Activated naive CD4-positive, alpha-beta T cell treated with anti-CD3 and anti-CD28 coated beads, Interleukin-2, amount 10 ng/mL, durations not matched to agents 7 days and 5 days (primary cell): ENCODE data around the gene STK39.

ENCODE experiments used
- CTCF ChIA-PET: fragments of 350-600 bp; sonication (Branson Sonifier 250); formaldehyde crosslinking; loops from one replicate; lab custom pipeline; 2021; ENCODE audit warnings: antibody characterized with exemption; lab: Charles Lee
- DNase-seq: peaks from one replicate; pipeline ENCODE4 v3.0.0-alpha.2; 2020
- H3K27ac Mint-ChIP-seq: one replicate; pipeline ENCODE4 v1.8.0; 2021; ENCODE audit warnings: mild to moderate bottlenecking, moderate library complexity, mixed read lengths
- H3K27me3 Mint-ChIP-seq: one replicate; pipeline ENCODE4 v1.8.0; 2021; ENCODE audit warnings: mild to moderate bottlenecking, mixed read lengths
- H3K36me3 Mint-ChIP-seq: one replicate; pipeline ENCODE4 v1.8.0; 2021; ENCODE audit warnings: mixed read lengths
- H3K4me1 Mint-ChIP-seq: one replicate; pipeline ENCODE4 v1.8.0; 2021; ENCODE audit warnings: mixed read lengths
- H3K4me3 Mint-ChIP-seq: one replicate; pipeline ENCODE4 v1.8.0; 2021; ENCODE audit warnings: mild to moderate bottlenecking, moderate library complexity, mixed read lengths
- H3K9me3 Mint-ChIP-seq: one replicate; pipeline ENCODE4 v1.8.0; 2021; ENCODE audit warnings: mixed read lengths

The STK39 gene

DNA sequence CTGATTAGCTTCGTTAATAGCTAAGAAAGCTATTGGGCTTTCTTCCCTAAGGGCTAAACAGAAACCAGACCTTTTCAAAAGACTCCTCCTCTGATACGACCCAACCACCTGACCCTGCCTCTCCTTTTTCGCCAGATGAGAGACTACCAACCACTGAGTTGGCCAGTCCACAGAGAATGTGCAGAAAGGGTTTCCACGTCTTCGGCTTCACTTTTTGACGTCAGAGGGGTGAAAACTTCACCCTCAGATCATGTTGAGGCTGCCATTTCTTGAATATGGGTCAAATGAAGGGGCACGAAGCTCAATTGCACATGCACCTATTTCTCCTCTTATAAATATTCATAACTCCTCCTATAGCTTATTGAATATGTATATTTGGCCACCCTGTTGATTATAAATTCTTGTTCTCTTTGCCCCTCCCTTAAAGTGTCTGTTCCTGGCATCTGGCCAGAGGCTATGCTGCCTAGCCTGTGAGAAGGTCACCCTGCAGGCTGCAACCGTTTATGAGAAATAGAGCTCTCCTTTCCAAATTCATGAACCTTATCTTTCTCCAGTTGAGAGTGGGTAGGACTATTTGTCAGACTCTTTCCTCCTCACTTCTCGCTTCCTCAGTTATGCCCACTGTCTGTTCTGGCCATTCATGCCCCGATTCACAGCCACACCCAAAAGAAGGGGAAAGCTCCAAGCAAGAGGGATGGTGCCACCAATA is 301.6 kb downstream of the STK39 start:
- Mint-ChIP-seq H3K27me3 (peaks cover 4% of the 10 kb centered on the region), H3K4me3 (no peak overlapping the region), H3K27ac (no peak overlapping the region), H3K4me1 (no peaks in the 10 kb centered on the region), H3K36me3 (no peaks in the 10 kb centered on the region), H3K9me3 (no peaks in the 10 kb centered on the region)
- CTCF ChIA-PET, result interaction anchor here (1.1 kb wide), 1 partner anchor 19 kb away, joined by 4 read pairs; no protein-coding TSS in a partner anchor
- DNase-seq, result no peak

DNA sequence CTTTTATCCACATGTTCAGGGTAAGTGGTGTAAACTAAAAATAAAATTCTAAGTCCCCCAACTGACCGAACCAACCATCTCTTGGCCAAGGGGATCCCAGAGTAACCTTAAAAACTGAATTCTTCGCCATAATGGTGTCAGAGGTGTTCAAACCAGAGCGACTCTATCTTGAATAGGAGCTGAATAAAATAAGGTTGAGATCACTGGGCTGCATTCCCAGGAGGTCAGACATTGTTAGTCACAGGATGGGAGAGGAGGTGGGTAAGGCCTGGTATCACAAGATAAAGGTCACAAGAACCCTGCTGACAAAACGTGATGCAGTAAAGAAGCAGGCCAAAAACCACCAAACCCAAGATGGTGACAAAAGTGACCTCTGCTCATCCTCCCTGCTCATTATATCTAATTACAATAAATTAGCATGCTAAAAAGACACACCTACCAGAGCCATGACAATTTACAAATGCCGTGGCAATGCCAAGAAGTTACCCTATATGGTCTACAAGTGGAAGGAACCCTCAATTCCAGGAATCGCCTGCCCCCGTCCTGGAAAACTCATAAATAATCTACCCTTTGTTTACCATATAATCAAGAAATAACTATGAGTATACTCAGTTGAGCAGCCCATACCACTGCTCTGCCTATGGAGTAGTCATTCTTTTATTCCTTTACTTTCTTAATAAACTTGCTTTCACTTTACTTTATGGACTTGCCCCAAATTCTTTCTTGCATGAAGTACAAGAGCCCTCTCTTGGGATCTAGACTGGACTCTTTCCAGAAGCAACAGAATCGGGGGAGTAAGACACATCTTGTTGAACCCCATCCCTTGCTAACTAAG is 302.4 kb downstream of the STK39 start:
- Mint-ChIP-seq H3K4me1 (no peaks in the 10 kb centered on the region), H3K27ac (no peak overlapping the region), H3K36me3 (no peaks in the 10 kb centered on the region), H3K9me3 (no peaks in the 10 kb centered on the region), H3K4me3 (no peak overlapping the region), H3K27me3 (peaks cover 4% of the 10 kb centered on the region)
- CTCF ChIA-PET, result no interaction called here
- no peak for DNase-seq

DNA sequence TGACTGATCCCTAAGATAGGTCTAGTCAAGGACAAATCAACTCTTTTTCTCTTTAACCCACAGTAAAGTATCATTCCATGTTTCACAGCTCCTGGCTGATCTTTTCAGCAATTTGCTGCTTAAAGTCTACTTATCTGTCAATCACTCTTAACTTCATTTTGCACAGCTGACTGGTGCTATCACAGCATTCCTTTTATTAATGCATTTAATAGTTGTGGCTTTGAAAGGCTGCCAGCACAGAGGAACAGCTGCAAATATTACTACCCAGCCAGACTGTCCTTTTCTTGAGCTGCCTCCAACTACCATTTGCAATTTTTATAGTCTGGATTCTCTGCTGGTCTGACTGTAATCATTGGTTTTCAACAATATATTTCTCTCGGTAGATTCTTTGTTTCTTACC is 303.5 kb downstream of the STK39 start:
- Mint-ChIP-seq H3K4me3 (no peak overlapping the region), H3K4me1 (no peaks in the 10 kb centered on the region), H3K27ac (no peak overlapping the region), H3K27me3 (peaks cover 4% of the 10 kb centered on the region), H3K9me3 (no peaks in the 10 kb centered on the region), H3K36me3 (no peaks in the 10 kb centered on the region)
- DNase-seq, result no peak
- CTCF ChIA-PET, result no interaction called here

DNA sequence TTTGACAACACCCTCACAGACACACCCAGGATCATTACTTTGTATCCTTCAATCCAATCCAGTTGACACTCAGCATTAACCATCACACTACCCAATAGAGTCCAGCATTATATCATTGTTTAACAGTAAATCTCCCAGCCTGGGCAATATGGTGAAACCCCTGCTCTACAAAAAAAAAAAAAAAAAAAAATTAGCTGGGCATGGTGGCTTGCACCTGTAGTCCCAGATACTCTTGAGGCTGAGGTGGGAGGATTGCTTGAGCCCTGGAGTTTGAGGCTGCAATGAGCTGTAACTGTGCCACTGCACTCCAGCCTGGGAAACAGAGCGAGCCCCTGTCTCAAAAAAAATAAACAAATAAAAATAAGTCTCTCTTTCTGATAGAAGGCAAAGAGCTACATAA is 304.0 kb downstream of the STK39 start:
- Mint-ChIP-seq H3K36me3 (no peaks in the 10 kb centered on the region), H3K4me3 (no peak overlapping the region), H3K27me3 (peaks cover 4% of the 10 kb centered on the region), H3K4me1 (no peaks in the 10 kb centered on the region), H3K27ac (no peak overlapping the region), H3K9me3 (no peaks in the 10 kb centered on the region)
- CTCF ChIA-PET, result no interaction called here
- no peak for DNase-seq

DNA sequence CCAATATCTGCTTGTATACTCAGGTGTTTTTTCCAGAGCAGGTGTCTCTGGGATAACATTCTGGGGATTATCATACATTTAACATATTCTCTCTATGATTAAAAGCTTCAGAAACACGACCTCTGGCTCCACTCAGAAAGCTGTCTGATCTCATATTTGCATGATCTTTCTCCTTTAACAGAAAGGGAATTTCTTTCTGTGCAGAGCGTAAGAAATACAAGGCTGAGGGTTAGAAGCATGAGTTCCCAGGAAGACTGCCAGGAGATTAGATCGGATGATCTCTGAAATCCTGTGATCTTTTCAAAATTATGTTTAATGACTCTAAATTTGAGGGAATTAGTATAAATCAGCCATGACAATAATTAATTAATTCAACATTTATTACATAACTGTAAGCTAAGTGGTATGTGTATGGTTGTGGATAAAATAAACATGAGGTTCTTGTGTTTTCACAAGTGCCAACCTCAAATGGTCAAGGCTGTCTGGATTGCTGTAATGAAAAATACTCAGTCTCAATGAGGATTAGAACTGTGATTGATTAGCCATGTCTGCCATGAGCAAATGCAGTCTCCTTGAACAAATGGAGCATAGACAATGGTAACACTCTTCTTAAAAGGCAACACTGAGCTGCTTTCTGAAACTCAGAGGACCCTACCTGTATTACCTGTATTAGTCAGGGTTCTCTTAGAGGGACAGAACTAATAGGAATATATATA is 304.9 kb downstream of the STK39 start:
- no peaks in the 10 kb centered on the region for H3K4me1 Mint-ChIP-seq
- no peak overlapping the region for H3K4me3 Mint-ChIP-seq
- peaks cover 4% of the 10 kb centered on the region for H3K27me3 Mint-ChIP-seq
- CTCF ChIA-PET, result no interaction called here
- H3K27ac Mint-ChIP-seq, result no peak overlapping the region
- H3K36me3 Mint-ChIP-seq, result no peaks in the 10 kb centered on the region
- H3K9me3 Mint-ChIP-seq, result no peaks in the 10 kb centered on the region
- no peak for DNase-seq

DNA sequence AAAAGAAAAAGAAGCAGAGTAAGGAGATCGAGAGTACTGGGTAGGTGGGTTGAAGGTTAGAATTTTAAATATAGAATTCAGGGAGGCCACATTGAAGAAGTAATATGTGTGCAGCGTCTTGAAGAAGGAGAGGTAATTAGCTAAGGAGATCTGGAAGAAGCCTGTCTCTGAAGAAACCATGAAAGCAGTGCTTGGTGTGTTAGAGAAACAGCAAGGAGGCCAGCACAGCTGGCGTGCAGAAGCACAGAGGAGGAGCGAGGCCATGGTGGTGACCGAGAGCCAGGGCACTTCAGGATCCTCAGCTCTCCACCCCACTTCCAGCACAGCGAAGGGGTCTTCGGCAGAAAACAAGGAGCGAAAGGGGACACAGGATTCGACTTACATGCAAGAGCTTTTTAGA is 305.8 kb downstream of the STK39 start:
- no peaks in the 10 kb centered on the region for H3K36me3 Mint-ChIP-seq
- no peaks in the 10 kb centered on the region for H3K9me3 Mint-ChIP-seq
- no peak for DNase-seq
- no peaks in the 10 kb centered on the region for H3K4me1 Mint-ChIP-seq
- no peak overlapping the region for H3K4me3 Mint-ChIP-seq
- CTCF ChIA-PET, result no interaction called here
- H3K27me3 Mint-ChIP-seq, result peaks cover 4% of the 10 kb centered on the region
- no peak overlapping the region for H3K27ac Mint-ChIP-seq

DNA sequence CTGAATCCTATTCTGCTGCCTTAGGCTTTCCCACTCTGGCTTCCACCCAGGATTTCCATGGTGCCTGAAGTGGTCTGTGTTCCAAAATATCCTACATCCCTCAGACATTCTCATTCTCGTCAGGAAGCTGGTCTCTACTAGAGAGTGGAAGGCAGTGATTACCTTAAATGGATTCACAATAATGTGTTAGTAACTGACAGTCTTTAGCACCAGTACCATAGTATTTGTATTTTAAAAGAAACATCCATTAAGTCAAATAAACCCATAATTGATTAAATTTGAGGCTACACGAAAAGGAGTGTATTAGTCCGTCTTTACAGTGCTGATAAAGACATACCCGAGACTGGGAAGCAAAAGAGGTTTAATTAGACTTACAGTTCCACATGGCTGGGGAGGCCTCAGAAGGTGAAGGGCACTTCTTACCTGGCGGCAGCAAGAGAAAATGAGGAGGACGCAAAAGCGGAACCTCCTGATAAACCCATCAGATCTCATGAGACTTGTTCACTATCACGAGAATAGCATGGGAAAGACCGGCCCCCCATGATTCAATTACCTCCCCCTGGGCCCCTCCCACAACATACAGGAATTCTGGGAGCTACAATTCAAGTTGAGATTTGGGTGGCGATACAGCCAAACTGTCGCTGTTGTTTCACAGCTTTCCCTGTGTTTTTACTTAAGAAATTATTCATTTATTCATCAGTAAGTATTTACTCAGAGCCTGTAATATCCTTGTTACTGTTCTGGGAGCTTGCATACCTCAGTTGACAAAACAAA is 306.5 kb downstream of the STK39 start:
- Mint-ChIP-seq H3K36me3 (no peaks in the 10 kb centered on the region), H3K27me3 (peaks cover 4% of the 10 kb centered on the region), H3K4me1 (no peaks in the 10 kb centered on the region), H3K4me3 (no peak overlapping the region), H3K9me3 (no peaks in the 10 kb centered on the region), H3K27ac (no peak overlapping the region)
- DNase-seq, result no peak
- CTCF ChIA-PET, result no interaction called here

DNA sequence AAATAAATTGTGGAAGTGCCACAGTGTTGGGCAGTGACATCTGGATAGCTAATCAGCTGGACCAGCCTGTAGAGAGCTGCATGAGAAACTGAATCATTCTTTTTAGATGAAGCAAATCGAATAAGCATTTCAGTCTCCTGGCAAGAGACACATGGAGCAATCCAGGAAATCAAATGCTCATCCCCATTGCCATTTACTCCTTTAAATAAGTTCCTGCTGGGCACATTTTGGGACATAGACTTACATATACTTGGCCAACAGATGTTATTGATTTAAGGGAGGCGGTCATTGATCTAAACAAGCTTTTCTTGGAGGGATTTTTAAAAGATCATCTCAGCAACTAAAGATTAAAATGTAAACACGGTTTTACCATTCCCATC is 307.1 kb downstream of the STK39 start:
- no peak for DNase-seq
- Mint-ChIP-seq H3K27me3 (peaks cover 4% of the 10 kb centered on the region), H3K36me3 (no peaks in the 10 kb centered on the region), H3K27ac (no peak overlapping the region), H3K4me3 (no peak overlapping the region), H3K9me3 (no peaks in the 10 kb centered on the region), H3K4me1 (no peaks in the 10 kb centered on the region)
- CTCF ChIA-PET, result no interaction called here

DNA sequence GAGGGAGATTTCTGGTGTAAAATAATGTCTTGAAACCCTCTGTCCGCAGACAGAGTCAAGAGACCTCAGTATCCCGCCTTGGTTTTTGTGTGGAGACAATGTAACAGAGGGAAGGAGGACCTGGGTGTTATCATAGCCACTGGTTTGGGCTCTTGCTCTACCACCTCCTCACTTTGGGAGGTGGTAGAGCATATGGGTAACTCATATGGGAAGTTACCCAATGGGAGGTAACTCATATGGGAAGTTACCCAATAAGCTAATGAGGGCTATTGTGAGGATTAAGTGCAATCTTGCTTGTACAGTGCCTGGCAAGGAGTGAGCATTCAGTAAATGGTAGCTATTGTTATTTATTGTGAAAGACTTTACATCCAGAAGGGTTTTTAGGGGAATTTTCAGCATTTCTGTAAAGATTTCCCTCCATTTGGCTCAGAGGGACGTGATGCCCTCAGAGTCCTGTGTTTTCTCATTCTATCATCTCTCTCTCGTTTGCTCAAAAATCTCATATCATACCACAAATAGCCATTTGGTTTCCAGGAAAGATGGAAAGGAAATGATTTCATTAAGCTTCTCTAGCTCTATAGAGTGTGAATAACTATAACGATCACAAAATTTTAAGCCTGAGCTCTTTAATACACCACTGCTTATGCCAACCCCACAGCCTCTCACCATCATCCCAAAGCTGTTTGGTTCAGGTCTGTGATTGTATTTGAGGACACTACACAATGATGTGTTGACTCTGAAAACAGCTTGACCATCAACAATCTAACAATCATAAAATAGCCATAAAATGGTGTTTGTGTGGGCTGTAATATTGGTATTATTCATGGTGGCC is 307.7 kb downstream of the STK39 start:
- Mint-ChIP-seq H3K4me3 (no peak overlapping the region), H3K36me3 (no peaks in the 10 kb centered on the region), H3K4me1 (no peaks in the 10 kb centered on the region), H3K9me3 (no peaks in the 10 kb centered on the region), H3K27me3 (peaks cover 4% of the 10 kb centered on the region), H3K27ac (no peak overlapping the region)
- no peak for DNase-seq
- CTCF ChIA-PET, result no interaction called here

DNA sequence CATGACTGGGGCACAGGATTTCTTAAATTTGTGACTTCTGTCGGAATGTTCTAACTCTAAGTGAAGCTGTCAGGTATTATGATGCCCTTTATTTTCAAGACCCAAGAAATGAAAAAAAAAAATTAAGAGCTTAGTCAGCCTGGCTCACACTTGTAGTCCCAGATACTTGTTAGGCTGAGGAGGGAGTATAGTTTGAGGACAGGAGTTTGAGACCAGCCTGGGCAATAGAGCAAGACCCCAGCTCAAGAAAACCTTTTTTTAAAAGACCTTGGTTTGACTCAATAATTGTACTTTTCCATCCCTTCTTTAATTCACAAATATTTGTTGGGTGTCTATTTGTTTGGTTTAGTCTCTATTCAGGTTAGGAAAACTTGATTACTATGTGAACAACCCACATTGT is 310.0 kb downstream of the STK39 start:
- Mint-ChIP-seq H3K27me3 (peaks cover 4% of the 10 kb centered on the region), H3K4me3 (no peak overlapping the region), H3K36me3 (no peaks in the 10 kb centered on the region), H3K27ac (no peak overlapping the region), H3K9me3 (no peaks in the 10 kb centered on the region), H3K4me1 (no peaks in the 10 kb centered on the region)
- CTCF ChIA-PET, result no interaction called here
- no peak for DNase-seq

DNA sequence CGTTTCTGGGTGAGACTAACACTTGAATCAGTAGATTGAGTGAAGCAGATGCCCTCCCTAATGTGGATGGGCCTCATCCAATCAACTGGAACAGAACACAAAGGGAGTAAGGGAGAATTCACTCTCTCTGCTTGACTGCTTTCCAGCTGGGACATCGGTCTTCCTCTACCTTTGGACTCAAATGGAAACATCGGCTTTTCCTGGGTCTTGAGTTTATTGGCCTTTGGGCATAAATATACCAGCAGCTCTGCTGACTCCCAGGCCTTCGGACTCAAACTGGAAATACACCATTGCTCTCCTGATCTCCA is 311.6 kb downstream of the STK39 start:
- H3K9me3 Mint-ChIP-seq, result no peaks in the 10 kb centered on the region

DNA sequence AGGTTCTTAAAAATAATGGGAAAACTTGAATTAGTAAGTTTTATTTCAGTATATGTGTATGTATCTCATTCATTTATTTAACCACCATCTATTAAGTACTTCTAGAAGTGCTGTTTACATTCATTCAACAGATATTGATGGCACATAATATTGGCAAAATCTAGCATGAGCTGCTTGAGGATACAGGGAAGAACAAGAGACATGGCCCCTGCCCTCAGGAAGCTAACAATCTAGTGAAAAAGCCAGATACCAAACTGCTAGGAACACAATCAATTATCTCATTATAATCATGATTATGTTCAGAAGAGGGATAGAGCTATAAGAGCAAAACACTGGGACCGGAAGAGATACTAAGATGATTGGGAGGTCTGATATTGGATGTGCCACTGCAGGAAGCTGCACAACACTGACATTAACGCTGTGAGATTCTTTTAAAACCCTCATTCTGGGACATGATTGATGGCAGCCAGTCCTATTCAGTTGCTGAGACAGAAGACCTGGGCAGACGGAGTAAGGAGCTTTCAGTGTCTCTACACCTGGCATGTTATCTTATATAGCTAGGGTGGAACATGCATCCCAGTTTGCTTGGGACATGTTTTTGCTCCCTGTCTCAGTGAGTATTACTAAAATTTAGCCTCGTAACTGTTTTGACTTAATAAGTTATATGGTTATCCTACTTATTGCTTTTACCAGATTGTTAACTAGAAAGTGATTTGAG is 314.1 kb downstream of the STK39 start:
- Mint-ChIP-seq H3K4me1 (no peaks in the 10 kb centered on the region), H3K4me3 (no peak overlapping the region), H3K27ac (no peak overlapping the region), H3K9me3 (no peaks in the 10 kb centered on the region), H3K27me3 (peaks cover 12% of the 10 kb centered on the region), H3K36me3 (no peaks in the 10 kb centered on the region)
- CTCF ChIA-PET, result no interaction called here
- DNase-seq, result no peak

More for the DNA sequence above, 311.6 kb downstream of the STK39 start:
- Mint-ChIP-seq H3K27ac (no peak overlapping the region), H3K4me3 (no peak overlapping the region), H3K36me3 (no peaks in the 10 kb centered on the region), H3K4me1 (no peaks in the 10 kb centered on the region), H3K27me3 (peaks cover 6% of the 10 kb centered on the region)
- DNase-seq, result no peak
- CTCF ChIA-PET, result no interaction called here

DNA sequence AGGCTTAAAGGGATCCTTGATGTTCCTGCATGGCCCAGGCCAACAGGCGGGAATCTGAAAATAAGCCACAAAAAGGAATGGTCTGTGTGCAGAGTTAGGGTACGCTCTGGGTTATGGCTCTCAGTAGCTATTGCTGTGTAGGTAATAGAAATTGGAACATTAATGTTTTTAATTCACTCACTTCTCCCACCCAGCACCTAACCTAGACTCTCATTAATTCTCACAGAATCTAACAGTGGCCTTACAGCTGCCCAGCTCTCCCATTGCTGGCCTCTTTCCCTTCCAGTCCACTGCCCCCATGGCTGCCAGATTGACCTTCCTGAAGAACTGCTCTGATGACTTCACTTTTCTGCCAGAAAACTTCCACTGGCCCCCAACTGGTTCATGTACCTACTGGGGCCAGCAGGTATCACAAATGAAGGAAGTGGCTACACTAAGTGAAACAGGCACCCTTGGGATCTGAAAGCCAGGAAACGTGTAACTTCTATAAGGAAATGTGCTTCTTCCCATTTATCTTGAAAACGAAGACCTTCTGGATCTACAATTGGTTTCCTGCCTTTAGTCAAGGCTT is 315.2 kb downstream of the STK39 start:
- Mint-ChIP-seq H3K4me3 (no peak overlapping the region), H3K36me3 (no peaks in the 10 kb centered on the region), H3K27ac (no peak overlapping the region), H3K4me1 (no peaks in the 10 kb centered on the region), H3K27me3 (peaks cover 12% of the 10 kb centered on the region), H3K9me3 (no peaks in the 10 kb centered on the region)
- CTCF ChIA-PET, result no interaction called here
- no peak for DNase-seq
